Trophoblast cell (in vitro differentiated cells and primary cell): ENCODE results near the gene NECAB3.

Source experiments
- DNase-seq, 2 donors: peaks; one replicate each; pipeline ENCODE4 v3.0.0-alpha.2; 2016
- H2AFZ ChIP-seq: 2 replicates; pipeline ENCODE4 v1.6.1; 2013; ENCODE audit warnings: low read length, moderate library complexity, mild to moderate bottlenecking; ENCODE audit not compliant: insufficient read depth, poor library complexity
- H2AK5ac ChIP-seq: 2 replicates; pipeline ENCODE4 v1.6.1; 2013; ENCODE audit warnings: mild to moderate bottlenecking, low read length
- H2BK120ac ChIP-seq: 2 replicates; pipeline ENCODE4 v1.6.1; 2013; ENCODE audit warnings: low read length, mild to moderate bottlenecking, moderate library complexity; ENCODE audit not compliant: insufficient read depth, poor library complexity
- H2BK12ac ChIP-seq: 2 replicates; pipeline ENCODE4 v1.6.1; 2013; ENCODE audit warnings: mild to moderate bottlenecking, low read length, moderate library complexity
- H2BK5ac ChIP-seq: 2 replicates; pipeline ENCODE4 v1.6.1; 2013; ENCODE audit warnings: low read length, low read depth, moderate library complexity, mild to moderate bottlenecking; ENCODE audit not compliant: poor library complexity
- H3K14ac ChIP-seq: 2 replicates; pipeline ENCODE4 v1.6.1; 2013; ENCODE audit warnings: mild to moderate bottlenecking, low read length
- H3K18ac ChIP-seq: 2 replicates; pipeline ENCODE4 v1.6.1; 2013; ENCODE audit warnings: mild to moderate bottlenecking, low read length
- H3K23ac ChIP-seq: 2 replicates; pipeline ENCODE4 v1.6.1; 2013; ENCODE audit warnings: low read length
- H3K27ac ChIP-seq: 2 replicates; pipeline ENCODE4 v1.5.1; 2013; ENCODE audit warnings: low read depth, mild to moderate bottlenecking, inconsistent platforms, low read length, moderate library complexity
- H3K27me3 ChIP-seq: 2 replicates; pipeline ENCODE4 v1.6.1; 2013; ENCODE audit warnings: inconsistent platforms, mild to moderate bottlenecking, low read length, moderate library complexity; ENCODE audit not compliant: insufficient read depth
- H3K36me3 ChIP-seq, 2 experiments: 1 replicate in 1 of 2; 2 replicates in 1 of 2; pipeline ENCODE4 v1.6.1; 2013; ENCODE audit warnings: low read length in 2 of 2, mild to moderate bottlenecking in 2 of 2, moderate library complexity in 1 of 2; ENCODE audit not compliant: insufficient read depth in 2 of 2, control insufficient read depth in 1 of 2
- H3K4ac ChIP-seq: 2 replicates; pipeline ENCODE4 v1.6.1; 2013; ENCODE audit warnings: low read depth, mild to moderate bottlenecking, low read length, moderate library complexity
- H3K4me1 ChIP-seq, 2 experiments: 1 replicate in 1 of 2; 2 replicates in 1 of 2; pipeline ENCODE4 v1.6.1; 2013; ENCODE audit warnings: low read length in 2 of 2, mild to moderate bottlenecking in 2 of 2, moderate library complexity in 1 of 2; ENCODE audit not compliant: insufficient read depth in 2 of 2, control insufficient read depth in 1 of 2
- H3K4me2 ChIP-seq: 2 replicates; pipeline ENCODE4 v1.6.1; 2013; ENCODE audit warnings: inconsistent platforms, mild to moderate bottlenecking, low read length, moderate library complexity
- H3K4me3 ChIP-seq: 2 replicates; pipeline ENCODE4 v1.5.1; 2013; ENCODE audit warnings: mild to moderate bottlenecking, low read depth, low read length, inconsistent platforms
- H3K79me1 ChIP-seq: one replicate; pipeline ENCODE4 v1.6.1; 2013; ENCODE audit warnings: low read length
- H3K79me2 ChIP-seq: 2 replicates; pipeline ENCODE4 v1.6.1; 2013; ENCODE audit warnings: low read length, mild to moderate bottlenecking; ENCODE audit not compliant: control insufficient read depth, insufficient read depth, poor library complexity
- H3K9ac ChIP-seq: 2 replicates; pipeline ENCODE4 v1.6.1; 2013; ENCODE audit warnings: mild to moderate bottlenecking, low read length
- H3K9me3 ChIP-seq: 2 replicates; pipeline ENCODE4 v1.6.1; 2013; ENCODE audit warnings: low read depth, mild to moderate bottlenecking, control low read depth, inconsistent platforms, low read length; ENCODE audit not compliant: insufficient read depth
- H4K12ac ChIP-seq: 2 replicates; pipeline ENCODE4 v1.6.1; 2013; ENCODE audit warnings: low read depth, mild to moderate bottlenecking, low read length, moderate library complexity
- H4K8ac ChIP-seq: 2 replicates; pipeline ENCODE4 v1.6.1; 2013; ENCODE audit warnings: low read depth, mild to moderate bottlenecking, low read length, moderate library complexity
- H4K91ac ChIP-seq: one replicate; pipeline ENCODE4 v1.6.1; 2013; ENCODE audit warnings: low read depth, mild to moderate bottlenecking, low read length, moderate library complexity
- WGBS: extraction: QIAGEN DNeasy Blood & Tissue Kit; methylation state at CpG from one replicate; pipeline ENCODE4 v1.1.7; 2013; ENCODE audit warnings: missing lambda C conversion rate; ENCODE audit not compliant: insufficient read length, insufficient coverage; ENCODE audit errors: extremely low coverage; 5-methylcytosine and 5-hydroxymethylcytosine counted together

NECAB3 gene

GRCh38 chr20:33660035-33660684, 14.1 kb downstream of the NECAB3 start:
- Histone ChIP-seq H4K91ac (no peak overlapping the region), H3K79me2 (peaks cover 7% of the 10 kb centered on the region), H3K18ac (no peak overlapping the region), H2BK12ac (no peak overlapping the region), H3K36me3 (peaks cover 36 to 41% of the 10 kb centered on the region in 2 experiments), H3K9me3 (peaks cover 2% of the 10 kb centered on the region), H2BK5ac (no peak overlapping the region), H4K12ac (no peak overlapping the region), H2AFZ (no peak overlapping the region), H2BK120ac (no peak overlapping the region), H3K4ac (no peak overlapping the region), H3K23ac (no peak overlapping the region), H2AK5ac (no peak overlapping the region), H4K8ac (no peak overlapping the region), H3K9ac (no peak overlapping the region), H3K27me3 (no peaks in the 10 kb centered on the region), H3K14ac (no peak overlapping the region), H3K4me2 (no peak overlapping the region), H3K4me3 (no peak overlapping the region), H3K4me1 (peaks cover 10 to 12% of the 10 kb centered on the region in 2 experiments), H3K79me1 (peaks cover 10% of the 10 kb centered on the region), H3K27ac (no peak overlapping the region)
- no peak for DNase-seq
- no CpG with 5 or more reads among the region's 21 CpGs for WGBS

DNA sequence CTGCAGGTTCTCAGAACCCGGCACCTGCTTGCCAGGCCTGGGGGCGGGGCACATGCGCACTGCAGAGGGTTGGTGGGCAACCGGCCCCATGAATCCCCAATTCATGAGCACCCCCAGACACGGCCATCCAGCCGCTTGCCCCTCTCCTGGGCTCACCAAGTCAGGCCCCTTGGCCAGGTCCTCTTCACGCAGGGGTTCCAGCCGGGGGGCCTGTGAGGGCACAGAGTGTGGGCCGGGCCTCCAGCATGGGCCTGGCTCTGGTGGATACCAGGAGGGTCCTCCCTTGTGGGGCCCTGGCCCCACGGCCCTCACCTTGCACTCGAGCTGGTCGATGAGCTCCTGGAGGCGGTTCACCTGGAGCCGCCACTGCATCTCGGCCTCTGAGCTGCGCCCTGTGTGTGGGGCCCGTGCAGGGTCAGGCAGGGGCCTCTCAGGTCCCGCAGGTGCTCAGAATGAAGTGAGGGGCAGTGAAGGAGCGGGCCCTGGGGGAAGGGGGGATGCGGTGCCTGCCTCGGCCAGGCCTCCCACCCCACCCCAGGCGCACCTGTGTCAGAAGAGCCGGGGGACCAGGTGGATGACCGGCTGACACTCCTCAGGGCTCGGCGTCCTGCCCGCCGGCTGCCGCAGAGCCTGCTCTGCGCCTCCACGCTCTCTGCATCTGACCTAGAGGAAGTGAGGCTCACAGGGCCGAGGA, 14.7 kb downstream of the NECAB3 start:
- peaks cover 16 to 18% of the 10 kb centered on the region in 2 experiments for H3K4me1 ChIP-seq
- no peak for DNase-seq
- no peak overlapping the region for H3K18ac ChIP-seq
- H3K27ac ChIP-seq, result no peak overlapping the region
- no peak overlapping the region for H3K9ac ChIP-seq
- H4K8ac ChIP-seq, result no peak overlapping the region
- H2AFZ ChIP-seq, result no peak overlapping the region
- no peak overlapping the region for H3K4me3 ChIP-seq
- no peak overlapping the region for H4K12ac ChIP-seq
- H3K27me3 ChIP-seq, result no peaks in the 10 kb centered on the region
- no peak overlapping the region for H2BK120ac ChIP-seq
- H3K79me2 ChIP-seq, result peaks cover 7% of the 10 kb centered on the region
- peaks cover 10% of the 10 kb centered on the region for H3K79me1 ChIP-seq
- peaks cover 36 to 41% of the 10 kb centered on the region in 2 experiments for H3K36me3 ChIP-seq
- no CpG with 5 or more reads among the region's 32 CpGs for WGBS
- no peak overlapping the region for H2AK5ac ChIP-seq
- H3K23ac ChIP-seq, result no peak overlapping the region
- H3K14ac ChIP-seq, result no peak overlapping the region
- H3K4me2 ChIP-seq, result no peak overlapping the region
- no peak overlapping the region for H2BK12ac ChIP-seq
- H4K91ac ChIP-seq, result no peak overlapping the region
- peaks cover 2% of the 10 kb centered on the region for H3K9me3 ChIP-seq
- H2BK5ac ChIP-seq, result no peak overlapping the region
- no peak overlapping the region for H3K4ac ChIP-seq

- WGBS, result no CpG with 5 or more reads among the region's 4 CpGs
- no peak overlapping the region for H3K27ac ChIP-seq
Measured at GRCh38 chr20:33658929-33659328, 15.3 kb downstream of the NECAB3 start.

GRCh38 chr20:33658510-33658909, 15.7 kb downstream of the NECAB3 start:
- H4K12ac ChIP-seq, result no peak overlapping the region
- DNase-seq, result no peak
- no peak overlapping the region for H3K4me2 ChIP-seq
- H3K18ac ChIP-seq, result no peak overlapping the region
- no peak overlapping the region for H3K23ac ChIP-seq
- no peak overlapping the region for H2AFZ ChIP-seq
- no peak overlapping the region for H4K91ac ChIP-seq
- no peak overlapping the region for H2AK5ac ChIP-seq
- WGBS, result no CpG with 5 or more reads among the region's 8 CpGs
- H3K14ac ChIP-seq, result no peak overlapping the region
- no peak overlapping the region for H2BK5ac ChIP-seq
- H4K8ac ChIP-seq, result no peak overlapping the region
- no peaks in the 10 kb centered on the region for H3K27me3 ChIP-seq
- peaks cover 2% of the 10 kb centered on the region for H3K9me3 ChIP-seq
- H3K9ac ChIP-seq, result no peak overlapping the region
- H3K4me3 ChIP-seq, result no peak overlapping the region
- H3K79me1 ChIP-seq, result peaks cover 6% of the 10 kb centered on the region
- H3K79me2 ChIP-seq, result peaks cover 3% of the 10 kb centered on the region
- H3K4me1 ChIP-seq, result peaks cover 10 to 12% of the 10 kb centered on the region in 2 experiments
- no peak overlapping the region for H2BK12ac ChIP-seq
- H3K4ac ChIP-seq, result no peak overlapping the region
- H3K36me3 ChIP-seq, result peaks cover 36 to 41% of the 10 kb centered on the region in 2 experiments
- H3K27ac ChIP-seq, result no peak overlapping the region
- H2BK120ac ChIP-seq, result no peak overlapping the region

More at GRCh38 chr20:33658929-33659328, 15.3 kb downstream of the NECAB3 start:
- H3K14ac ChIP-seq, result no peak overlapping the region
- H4K12ac ChIP-seq, result no peak overlapping the region
- no peak overlapping the region for H2BK5ac ChIP-seq
- H3K18ac ChIP-seq, result no peak overlapping the region
- H3K79me1 ChIP-seq, result peaks cover 10% of the 10 kb centered on the region
- peaks cover 6% of the 10 kb centered on the region for H3K79me2 ChIP-seq
- H4K8ac ChIP-seq, result no peak overlapping the region
- H3K9ac ChIP-seq, result no peak overlapping the region
- H3K23ac ChIP-seq, result no peak overlapping the region
- no peak overlapping the region for H3K4me3 ChIP-seq
- H4K91ac ChIP-seq, result no peak overlapping the region
- H2BK12ac ChIP-seq, result no peak overlapping the region
- no peak for DNase-seq
- H3K4ac ChIP-seq, result no peak overlapping the region
- no peaks in the 10 kb centered on the region for H3K27me3 ChIP-seq
- peaks cover 13 to 14% of the 10 kb centered on the region in 2 experiments for H3K4me1 ChIP-seq
- peaks cover 2% of the 10 kb centered on the region for H3K9me3 ChIP-seq
- H3K36me3 ChIP-seq, result peaks cover 36 to 41% of the 10 kb centered on the region in 2 experiments
- H2AFZ ChIP-seq, result no peak overlapping the region
- H2BK120ac ChIP-seq, result no peak overlapping the region
- no peak overlapping the region for H3K4me2 ChIP-seq
- no peak overlapping the region for H2AK5ac ChIP-seq
